Measurements from ENCODE around the gene C6orf163. TPM values are rescaled to one million over a fixed set of nuclear protein-coding genes. Genes with fewer than 3 reads are reported as not detected.

The C6orf163 gene
- total and polyA plus RNA-seq, 2 of the 4 experiments (the other 2 are of a cell fraction), result 0.55 to 0.90 TPM

DNA sequence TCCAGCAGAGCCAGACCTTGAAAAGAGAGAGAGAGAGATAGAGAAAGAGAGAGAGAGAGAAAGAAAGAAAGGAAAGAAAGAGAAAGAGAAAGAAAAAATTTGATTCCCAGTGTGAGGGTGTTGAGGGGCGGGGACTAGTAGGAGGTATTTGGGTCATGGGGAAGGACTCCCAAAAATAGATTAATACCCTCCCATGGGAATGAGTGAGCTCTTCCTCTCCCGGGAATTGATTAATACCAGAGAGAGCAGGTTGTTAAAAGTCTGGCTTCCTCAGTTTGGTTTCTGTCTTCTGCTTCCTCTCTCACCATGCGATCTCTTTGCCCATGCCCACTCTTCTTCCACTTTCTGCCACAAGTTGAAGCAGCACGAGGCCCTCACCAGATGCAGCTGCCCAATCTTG lies 34.3 kb downstream of the C6orf163 start:
- dilution Hi-C loops (cut with HindIII; ENCODE audit: low sequenced_read_pairs, unreplicated experiment), result no loop called here
- no peak overlapping the region for H2AK5ac ChIP-seq (ENCODE audit: low read depth, low read length)
- H2AK9ac ChIP-seq (replicated peaks; ENCODE audit: low read depth, low read length, poor library complexity), result no peak overlapping the region
- no peaks in the 10 kb centered on the region for H3K4me1 ChIP-seq (ENCODE audit: control insufficient read depth, insufficient read depth, low read length)
- H3K79me1 ChIP-seq (ENCODE audit: low read depth in 1 of 2, low read length in 2 of 2), result no peaks in the 10 kb centered on the region
- ATAC-seq (ENCODE audit: low read depth) (no peak), DNase-seq (no peak)
- H3K9me1 ChIP-seq (ENCODE audit: insufficient read depth, low read length), result no peaks in the 10 kb centered on the region
- H3K4me3 ChIP-seq (ENCODE audit: insufficient read depth, low read depth, low read length), result no peak overlapping the region
- BruUV-seq (replicated peaks), result no TSS peak
- no peak overlapping the region for H3K9ac ChIP-seq (ENCODE audit: low read depth, low read length)
- no peak overlapping the region for H3K14ac ChIP-seq (replicated peaks; ENCODE audit: low read depth, low read length)
- H3K18ac ChIP-seq (ENCODE audit: low read depth, low read length), result no peak overlapping the region
- intact Hi-C loops (cut with micrococcal nuclease), result no loop called here
- no peak overlapping the region for H3K4me2 ChIP-seq (ENCODE audit: low read depth, low read length)
- in situ Hi-C loops (cut with MboI; ENCODE audit: low sequenced_read_pairs), result no loop called here
- H2BK120ac ChIP-seq (ENCODE audit: low read depth, low read length), result no peak overlapping the region
- CTCF ChIA-PET, result no interaction called here
- H3K27me3 ChIP-seq (ENCODE audit: control insufficient read depth, insufficient read depth, low read length), result no peaks in the 10 kb centered on the region
- H3K27ac ChIP-seq (ENCODE audit: insufficient read depth, low read length), result no peak overlapping the region
- H3K36me3 ChIP-seq (ENCODE audit: control insufficient read depth, insufficient read depth, low read length), result no peaks in the 10 kb centered on the region
- H2BK5ac ChIP-seq (ENCODE audit: low read depth, low read length, poor library complexity, severe bottlenecking), result no peak overlapping the region
- H4K20me1 ChIP-seq (ENCODE audit: insufficient read depth, low read length), result no peaks in the 10 kb centered on the region
- POLR2A ChIA-PET (ENCODE audit: unreplicated experiment), result interaction anchor here (0.6 kb wide), 1 partner anchor 246 kb away, joined by 7 read pairs; no protein-coding TSS in a partner anchor
- no peak overlapping the region for H2AFZ ChIP-seq (replicated peaks; ENCODE audit: low read length, poor library complexity)
- no peak overlapping the region for H3K4ac ChIP-seq (ENCODE audit: low read depth, low read length)
- no peak overlapping the region for H2BK20ac ChIP-seq (ENCODE audit: low read depth, low read length)
- H4K91ac ChIP-seq (ENCODE audit: insufficient read depth, low read depth, low read length), result no peak overlapping the region
- no peak overlapping the region for H2BK15ac ChIP-seq (ENCODE audit: low read depth, low read length)
- H3K56ac ChIP-seq (ENCODE audit: extremely low read depth, insufficient read depth, low read length), result no peak overlapping the region
- no peak overlapping the region for H4K5ac ChIP-seq (ENCODE audit: low read depth, low read length)
- TF ChIP-seq NFE2L2 (IDR thresholded peaks at IDR 0.05; ENCODE audit: low read depth, low read length) (no peak), BHLHE40 (IDR thresholded peaks at IDR 0.05; ENCODE audit: low read depth, low read length) (no peak), MAFK (IDR thresholded peaks at IDR 0.05; ENCODE audit: low read depth, low read length) (no peak), MAZ (IDR thresholded peaks at IDR 0.05; ENCODE audit: borderline replicate concordance, low read depth, low read length) (no peak), MXI1 (IDR thresholded peaks at IDR 0.05; ENCODE audit: borderline replicate concordance, low read depth, low read length) (no peak), RFX5 (IDR thresholded peaks at IDR 0.05; ENCODE audit: low read depth, low read length) (no peak), CHD1 (IDR thresholded peaks at IDR 0.05; ENCODE audit: low read depth, low read length) (no peak), RCOR1 (IDR thresholded peaks at IDR 0.05; ENCODE audit: insufficient replicate concordance, low read length) (no peak), SMC3 (IDR thresholded peaks at IDR 0.05; ENCODE audit: low read depth, low read length) (no peak), RAD21 (IDR thresholded peaks at IDR 0.05; ENCODE audit: low read length) (no peak), POLR2A (IDR thresholded peaks at IDR 0.05; ENCODE audit: low read depth, low read length) (no peak), CEBPB (IDR thresholded peaks at IDR 0.05; ENCODE audit: low read depth, low read length) (no peak), ELK1 (IDR thresholded peaks at IDR 0.05; ENCODE audit: borderline replicate concordance, low read depth, low read length) (no peak)
- TF ChIP-seq, protein P1, sequence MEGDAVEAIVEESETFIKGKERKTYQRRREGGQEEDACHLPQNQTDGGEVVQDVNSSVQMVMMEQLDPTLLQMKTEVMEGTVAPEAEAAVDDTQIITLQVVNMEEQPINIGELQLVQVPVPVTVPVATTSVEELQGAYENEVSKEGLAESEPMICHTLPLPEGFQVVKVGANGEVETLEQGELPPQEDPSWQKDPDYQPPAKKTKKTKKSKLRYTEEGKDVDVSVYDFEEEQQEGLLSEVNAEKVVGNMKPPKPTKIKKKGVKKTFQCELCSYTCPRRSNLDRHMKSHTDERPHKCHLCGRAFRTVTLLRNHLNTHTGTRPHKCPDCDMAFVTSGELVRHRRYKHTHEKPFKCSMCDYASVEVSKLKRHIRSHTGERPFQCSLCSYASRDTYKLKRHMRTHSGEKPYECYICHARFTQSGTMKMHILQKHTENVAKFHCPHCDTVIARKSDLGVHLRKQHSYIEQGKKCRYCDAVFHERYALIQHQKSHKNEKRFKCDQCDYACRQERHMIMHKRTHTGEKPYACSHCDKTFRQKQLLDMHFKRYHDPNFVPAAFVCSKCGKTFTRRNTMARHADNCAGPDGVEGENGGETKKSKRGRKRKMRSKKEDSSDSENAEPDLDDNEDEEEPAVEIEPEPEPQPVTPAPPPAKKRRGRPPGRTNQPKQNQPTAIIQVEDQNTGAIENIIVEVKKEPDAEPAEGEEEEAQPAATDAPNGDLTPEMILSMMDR (conservative IDR thresholded peaks at IDR 0.05; ENCODE audit: low read depth, low read length), result no peak
- TF ChIP-seq, protein P2, sequence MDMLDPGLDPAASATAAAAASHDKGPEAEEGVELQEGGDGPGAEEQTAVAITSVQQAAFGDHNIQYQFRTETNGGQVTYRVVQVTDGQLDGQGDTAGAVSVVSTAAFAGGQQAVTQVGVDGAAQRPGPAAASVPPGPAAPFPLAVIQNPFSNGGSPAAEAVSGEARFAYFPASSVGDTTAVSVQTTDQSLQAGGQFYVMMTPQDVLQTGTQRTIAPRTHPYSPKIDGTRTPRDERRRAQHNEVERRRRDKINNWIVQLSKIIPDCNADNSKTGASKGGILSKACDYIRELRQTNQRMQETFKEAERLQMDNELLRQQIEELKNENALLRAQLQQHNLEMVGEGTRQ (IDR thresholded peaks at IDR 0.05; ENCODE audit: low read depth, low read length), result no peak
- no peak overlapping the region for H4K8ac ChIP-seq (ENCODE audit: low read depth in 2 of 2, low read length in 2 of 2)
- no peak overlapping the region for H3K23ac ChIP-seq (ENCODE audit: low read depth, low read length)
- H3K9me3 ChIP-seq (ENCODE audit: control insufficient read depth, insufficient read depth, low read length), result no peaks in the 10 kb centered on the region
- WGBS, 2 experiments (ENCODE audit: extremely low coverage in 2 of 2, insufficient read length in 1 of 2), result no CpG with 5 or more reads among the region's 4 CpGs

All from IMR-90 (cell line).